GM12891 (cell line): Measurements from ENCODE around the gene TAF11L3.
"Not testable (repeated sequence)": the region's sequence is repeated elsewhere in the genome, so short reads cannot be mapped to it uniquely, and the experiment has no call there.

Experiments used
- DNase-seq: peaks from one replicate; pipeline ENCODE4 v3.0.0; 2011; ENCODE audit warnings: low spot score; ENCODE audit not compliant: insufficient read length
- FAIRE-seq: peaks from 2 replicates; lab custom pipeline; 2011; peaks lifted over from hg19 to GRCh38; lab: Jason Lieb, UNC
- PAX5 ChIP-seq: IDR thresholded peaks from 2 replicates; pipeline ENCODE4 v1.6.1; 2011; ENCODE audit warnings: low read length, moderate library complexity, mild to moderate bottlenecking; ENCODE audit not compliant: insufficient read depth, severe bottlenecking
- POLR2A ChIP-seq: IDR thresholded peaks from 2 replicates; pipeline ENCODE4 v1.6.1; 2011; ENCODE audit warnings: low read depth, low read length, control low read depth
- POLR2AphosphoS5 ChIP-seq: IDR thresholded peaks from 2 replicates; pipeline ENCODE4 v1.6.1; 2011; ENCODE audit warnings: low read depth, low read length, control low read depth
- POU2F2 ChIP-seq: IDR thresholded peaks from 2 replicates; pipeline ENCODE4 v1.6.1; 2011; ENCODE audit warnings: low read depth, mild to moderate bottlenecking, control low read depth, low read length, moderate library complexity
- SPI1 ChIP-seq: IDR thresholded peaks from 2 replicates; pipeline ENCODE4 v1.6.1; 2011; ENCODE audit warnings: low read depth, low read length, control low read depth
- TAF1 ChIP-seq: IDR thresholded peaks from 2 replicates; pipeline ENCODE4 v1.6.1; 2011; ENCODE audit warnings: low read depth, low read length, control low read depth

Gene TAF11L3

GRCh38 chr5:17497446-17497845 is 20.7 kb upstream of the TAF11L3 start:
- DNase-seq (no peak), FAIRE-seq (no peak)
- TF ChIP-seq TAF1 (no peak), POU2F2 (no peak), PAX5 (no peak), POLR2AphosphoS5 (no peak), SPI1 (no peak)

GRCh38 chr5:17497931-17498330 is 20.2 kb upstream of the TAF11L3 start, which contains the start of gene TAF11L2:
Gene TAF11L2 (plus strand): TSS chr5:17498231.
- FAIRE-seq, DNase-seq: not testable (repeated sequence)

- TF ChIP-seq POU2F2 (no peak), TAF1 (no peak), PAX5 (no peak), POLR2AphosphoS5 (no peak), SPI1 (no peak), POLR2A (no peak)
- no peak for FAIRE-seq
Measured at GRCh38 chr5:17511775-17512325, 6.3 kb upstream of the TAF11L3 start.

GRCh38 chr5:17517526-17517925 is 641 bp upstream of the TAF11L3 start:
- not testable (repeated sequence) for FAIRE-seq, DNase-seq

More at GRCh38 chr5:17511775-17512325, 6.3 kb upstream of the TAF11L3 start:
- no peak for DNase-seq

DNA sequence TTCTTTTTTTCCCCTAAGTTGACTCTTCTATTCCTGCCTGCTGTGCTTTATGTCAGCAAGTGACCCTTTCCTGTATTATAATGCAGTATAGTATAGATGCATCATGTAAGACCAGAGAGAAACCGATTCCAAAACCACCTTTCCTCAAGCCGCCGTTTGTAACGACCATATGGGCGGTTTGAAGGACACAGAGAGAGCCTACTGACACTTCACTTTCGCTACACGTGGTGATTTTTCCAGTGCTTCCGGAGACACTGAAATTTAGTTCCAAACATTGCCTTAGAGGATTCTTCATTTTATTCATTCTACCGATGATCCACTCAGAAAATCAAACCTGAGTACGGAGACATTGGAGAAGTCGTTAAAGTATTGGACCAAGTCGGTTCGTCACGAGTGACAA is 1.3 kb downstream of the TAF11L3 start:
- not testable (repeated sequence) for DNase-seq, FAIRE-seq

DNA sequence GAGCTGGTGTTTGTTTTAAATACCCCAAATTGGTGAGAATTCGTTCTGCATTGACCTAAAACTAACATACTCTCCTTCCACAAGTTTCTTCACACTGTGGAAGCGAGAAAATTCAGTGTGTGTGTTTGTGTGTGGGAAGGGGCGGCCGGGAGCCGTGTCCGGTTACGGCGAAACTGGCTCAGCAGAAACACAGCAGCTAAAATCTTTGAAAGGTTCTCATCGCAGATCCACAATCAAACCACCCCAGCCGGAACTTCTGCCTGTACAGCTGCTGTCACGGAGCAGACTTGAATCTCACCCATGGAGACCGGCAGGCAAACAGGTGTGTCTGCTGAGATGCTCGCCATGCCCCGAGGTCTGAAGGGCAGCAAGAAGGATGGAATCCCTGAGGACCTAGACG is 3.3 kb downstream of the TAF11L3 start, which contains the start of gene TAF11L4:
Gene TAF11L4, plus strand, starts transcription at position 301 of the 400 bp plus-strand sequence.
- FAIRE-seq, DNase-seq: not testable (repeated sequence)

DNA sequence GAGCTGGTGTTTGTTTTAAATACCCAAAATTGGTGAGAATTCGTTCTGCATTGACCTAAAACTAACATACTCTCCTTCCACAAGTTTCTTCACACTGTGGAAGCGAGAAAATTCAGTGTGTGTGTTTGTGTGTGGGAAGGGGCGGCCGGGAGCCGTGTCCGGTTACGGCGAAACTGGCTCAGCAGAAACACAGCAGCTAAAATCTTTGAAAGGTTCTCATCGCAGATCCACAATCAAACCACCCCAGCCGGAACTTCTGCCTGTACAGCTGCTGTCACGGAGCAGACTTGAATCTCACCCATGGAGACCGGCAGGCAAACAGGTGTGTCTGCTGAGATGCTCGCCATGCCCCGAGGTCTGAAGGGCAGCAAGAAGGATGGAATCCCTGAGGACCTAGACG is 6.8 kb downstream of the TAF11L3 start, which contains the start of gene TAF11L5:
Gene TAF11L5, plus strand, starts transcription at position 301 of the 400 bp plus-strand sequence.
- FAIRE-seq, DNase-seq: not testable (repeated sequence)

- not testable (repeated sequence) for FAIRE-seq, DNase-seq
Measured at GRCh38 chr5:17526504-17526903, 8.3 kb downstream of the TAF11L3 start.

DNA sequence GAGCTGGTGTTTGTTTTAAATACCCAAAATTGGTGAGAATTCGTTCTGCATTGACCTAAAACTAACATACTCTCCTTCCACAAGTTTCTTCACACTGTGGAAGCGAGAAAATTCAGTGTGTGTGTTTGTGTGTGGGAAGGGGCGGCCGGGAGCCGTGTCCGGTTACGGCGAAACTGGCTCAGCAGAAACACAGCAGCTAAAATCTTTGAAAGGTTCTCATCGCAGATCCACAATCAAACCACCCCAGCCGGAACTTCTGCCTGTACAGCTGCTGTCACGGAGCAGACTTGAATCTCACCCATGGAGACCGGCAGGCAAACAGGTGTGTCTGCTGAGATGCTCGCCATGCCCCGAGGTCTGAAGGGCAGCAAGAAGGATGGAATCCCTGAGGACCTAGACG is 10.2 kb downstream of the TAF11L3 start, which contains the start of gene TAF11L6:
Gene TAF11L6, plus strand, starts transcription at position 301 of the 400 bp plus-strand sequence.
- not testable (repeated sequence) for FAIRE-seq, DNase-seq
